NT2/D1 (cell line): ENCODE results near the gene SCN8A.
A peak's percentile ranks its signal among the peaks of the same experiment; 100 is the strongest.

Experiments used
- DNase-seq: peaks from one replicate; pipeline ENCODE4 v3.0.0-alpha.2; 2011; ENCODE audit warnings: low read depth, low spot score
- H3K27me3 ChIP-seq: 2 replicates; pipeline ENCODE4 v1.6.0; 2011; ENCODE audit warnings: mild to moderate bottlenecking; ENCODE audit not compliant: insufficient read length, insufficient read depth
- H3K36me3 ChIP-seq: 2 replicates; pipeline ENCODE4 v1.6.1; 2011; ENCODE audit warnings: mild to moderate bottlenecking, low read length, mixed read lengths; ENCODE audit not compliant: insufficient read depth, insufficient read length
- H3K4me1 ChIP-seq: 2 replicates; pipeline ENCODE4 v1.5.1; 2011; ENCODE audit not compliant: insufficient read depth, insufficient read length
- H3K4me3 ChIP-seq: 2 replicates; pipeline ENCODE4 v1.5.1; 2011; ENCODE audit warnings: low read depth; ENCODE audit not compliant: insufficient read length
- H3K9ac ChIP-seq: 2 replicates; pipeline ENCODE4 v1.6.0; 2011; ENCODE audit warnings: low read depth; ENCODE audit not compliant: insufficient read length
- H3K9me3 ChIP-seq: 2 replicates; pipeline ENCODE4 v1.5.1; 2011; ENCODE audit warnings: mild to moderate bottlenecking, low read length; ENCODE audit not compliant: insufficient read depth
- SUZ12 ChIP-seq: IDR thresholded peaks from 2 replicates; pipeline ENCODE4 v1.6.1; 2011; ENCODE audit not compliant: insufficient read length, insufficient read depth; ENCODE audit errors: extremely low read depth
- YY1 ChIP-seq: IDR thresholded peaks from 2 replicates; pipeline ENCODE4 v1.6.1; 2011; ENCODE audit not compliant: insufficient read length, insufficient read depth
- ZNF274 ChIP-seq: IDR thresholded peaks from 2 replicates; pipeline ENCODE4 v1.6.1; 2011; ENCODE audit warnings: mild to moderate bottlenecking, low read depth, low read length

The SCN8A gene

GRCh38 chr12:51817027-51817953 is 226.3 kb downstream of the SCN8A start:
- Histone ChIP-seq H3K36me3 (peaks cover 5% of the 10 kb centered on the region), H3K4me3 (no peak overlapping the region), H3K4me1 (peaks cover 9% of the 10 kb centered on the region), H3K27me3 (peaks cover 28% of the 10 kb centered on the region), H3K9me3 (peaks cover 16% of the 10 kb centered on the region; the same call in 1 of the 2 replicates), H3K9ac (no peak overlapping the region)
- no peak for DNase-seq
- no peak for TF ChIP-seq ZNF274
- no peak for TF ChIP-seq YY1
- TF ChIP-seq SUZ12 = no peak

GRCh38 chr12:51818086-51818485 is 227.1 kb downstream of the SCN8A start:
- Histone ChIP-seq H3K27me3 (peaks cover 24% of the 10 kb centered on the region), H3K4me1 (peaks cover 10% of the 10 kb centered on the region), H3K9ac (no peak overlapping the region), H3K9me3 (peaks cover 16% of the 10 kb centered on the region; the same call in 1 of the 2 replicates), H3K36me3 (peaks cover 13% of the 10 kb centered on the region), H3K4me3 (no peak overlapping the region)
- TF ChIP-seq ZNF274 = no peak
- TF ChIP-seq YY1 = no peak
- TF ChIP-seq SUZ12 = no peak
- no peak for DNase-seq

- Histone ChIP-seq H3K9me3 (peaks cover 16% of the 10 kb centered on the region; the same call in 1 of the 2 replicates), H3K27me3 (peaks cover 20% of the 10 kb centered on the region), H3K36me3 (peaks cover 19% of the 10 kb centered on the region), H3K9ac (peak overlapping the region; percentile 6), H3K4me3 (no peak overlapping the region), H3K4me1 (peaks cover 11% of the 10 kb centered on the region)
- TF ChIP-seq SUZ12 (no peak), YY1 (no peak)
- DNase-seq = no peak
Observed at GRCh38 chr12:51818566-51819300, 227.7 kb downstream of the SCN8A start.

GRCh38 chr12:51819736-51820525 is 228.9 kb downstream of the SCN8A start:
- no peak for DNase-seq
- H3K27me3 ChIP-seq = peaks cover 13% of the 10 kb centered on the region
- TF ChIP-seq YY1 = no peak
- no peak for TF ChIP-seq ZNF274
- TF ChIP-seq SUZ12 = no peak
- peaks cover 16% of the 10 kb centered on the region; the same call in 1 of the 2 replicates for H3K9me3 ChIP-seq
- peaks cover 25% of the 10 kb centered on the region for H3K36me3 ChIP-seq
- H3K9ac ChIP-seq = peak overlapping the region; percentile 79
- peak overlapping the region; percentile 81 for H3K4me3 ChIP-seq
- peaks cover 11% of the 10 kb centered on the region for H3K4me1 ChIP-seq

- peaks cover 16% of the 10 kb centered on the region; the same call in 1 of the 2 replicates for H3K9me3 ChIP-seq
- peak; percentile 61 for DNase-seq
- peaks cover 6% of the 10 kb centered on the region for H3K27me3 ChIP-seq
Observed at GRCh38 chr12:51820526-51821439, 229.8 kb downstream of the SCN8A start.

More at GRCh38 chr12:51820526-51821439, 229.8 kb downstream of the SCN8A start:
- H3K9ac ChIP-seq = peak overlapping the region; percentile 93
- TF ChIP-seq YY1 (no peak), ZNF274 (no peak), SUZ12 (no peak)
- peaks cover 25% of the 10 kb centered on the region for H3K36me3 ChIP-seq
- H3K4me3 ChIP-seq = peak overlapping the region; percentile 81
- H3K4me1 ChIP-seq = peaks cover 11% of the 10 kb centered on the region
